Measurements from ENCODE around the gene WFDC1. TPM values are rescaled to one million over a fixed set of nuclear protein-coding genes. Genes with fewer than 3 reads are reported as not detected.

WFDC1 gene
- total and polyA plus RNA-seq, 2 experiments from 2014 or later = 0.76 to 0.95 TPM

DNA sequence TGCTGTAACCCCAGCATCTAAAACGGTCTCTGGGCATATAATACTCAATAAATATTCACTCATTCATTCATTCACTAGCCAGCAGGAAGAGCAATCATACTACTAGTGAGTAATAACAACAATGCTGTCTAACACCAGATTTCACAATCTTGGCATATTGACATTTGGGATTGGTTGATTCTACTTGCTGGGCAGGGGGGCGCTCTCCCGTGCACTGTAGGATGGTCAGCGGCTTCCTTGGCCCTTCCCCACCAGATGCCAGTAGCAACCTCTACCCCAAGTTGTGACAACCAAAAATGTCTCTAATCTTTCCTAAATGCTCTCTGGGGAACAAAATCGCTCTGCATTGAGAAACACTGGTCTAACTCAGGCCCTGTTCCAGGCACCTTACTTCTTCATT lies 20.7 kb downstream of the WFDC1 start:
- no peaks in the 10 kb centered on the region for H3K9me3 Mint-ChIP-seq
- 0 out of 2 replicates have a peak, but pooled peaks cover 4% of the 10 kb centered on the region for H3F3A ChIP-seq (replicated peaks; ENCODE audit: low read depth)
- H3K36me3 Mint-ChIP-seq (ENCODE audit: low read depth) = no peaks in the 10 kb centered on the region
- H2AFZ ChIP-seq = no peak overlapping the region
- H3K4me3 Mint-ChIP-seq = no peak overlapping the region
- H3K36me3 ChIP-seq (ENCODE audit: insufficient read depth) = no peaks in the 10 kb centered on the region
- no peaks in the 10 kb centered on the region for H3K9me2 ChIP-seq (ENCODE audit: insufficient read depth)
- H3K27me3 ChIP-seq (ENCODE audit: insufficient read depth) = no peaks in the 10 kb centered on the region
- H3K27ac Mint-ChIP-seq = no peak overlapping the region
- ATAC-seq (no peak), DNase-seq (ENCODE audit: low spot score) (no peak)
- no peaks in the 10 kb centered on the region for H3K79me2 ChIP-seq (replicated peaks; ENCODE audit: insufficient read depth)
- no peak overlapping the region for H3K4me2 ChIP-seq
- H3K4me1 ChIP-seq (ENCODE audit: insufficient read depth) = peaks cover 6% of the 10 kb centered on the region
- H4K20me1 ChIP-seq (replicated peaks; ENCODE audit: insufficient read depth) = no peaks in the 10 kb centered on the region
- no peak overlapping the region for H3K4me3 ChIP-seq
- TF ChIP-seq STAT1 (IDR thresholded peaks at IDR 0.05; ENCODE audit: unreplicated experiment) = no peak
- TF ChIP-seq, protein P1, sequence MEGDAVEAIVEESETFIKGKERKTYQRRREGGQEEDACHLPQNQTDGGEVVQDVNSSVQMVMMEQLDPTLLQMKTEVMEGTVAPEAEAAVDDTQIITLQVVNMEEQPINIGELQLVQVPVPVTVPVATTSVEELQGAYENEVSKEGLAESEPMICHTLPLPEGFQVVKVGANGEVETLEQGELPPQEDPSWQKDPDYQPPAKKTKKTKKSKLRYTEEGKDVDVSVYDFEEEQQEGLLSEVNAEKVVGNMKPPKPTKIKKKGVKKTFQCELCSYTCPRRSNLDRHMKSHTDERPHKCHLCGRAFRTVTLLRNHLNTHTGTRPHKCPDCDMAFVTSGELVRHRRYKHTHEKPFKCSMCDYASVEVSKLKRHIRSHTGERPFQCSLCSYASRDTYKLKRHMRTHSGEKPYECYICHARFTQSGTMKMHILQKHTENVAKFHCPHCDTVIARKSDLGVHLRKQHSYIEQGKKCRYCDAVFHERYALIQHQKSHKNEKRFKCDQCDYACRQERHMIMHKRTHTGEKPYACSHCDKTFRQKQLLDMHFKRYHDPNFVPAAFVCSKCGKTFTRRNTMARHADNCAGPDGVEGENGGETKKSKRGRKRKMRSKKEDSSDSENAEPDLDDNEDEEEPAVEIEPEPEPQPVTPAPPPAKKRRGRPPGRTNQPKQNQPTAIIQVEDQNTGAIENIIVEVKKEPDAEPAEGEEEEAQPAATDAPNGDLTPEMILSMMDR (conservative IDR thresholded peaks at IDR 0.05; ENCODE audit: low read depth in 2 of 2) = peak in 1 of 2 experiments; percentile 40; a peak in 3 of 4 replicates
- TF ChIP-seq, protein P2, sequence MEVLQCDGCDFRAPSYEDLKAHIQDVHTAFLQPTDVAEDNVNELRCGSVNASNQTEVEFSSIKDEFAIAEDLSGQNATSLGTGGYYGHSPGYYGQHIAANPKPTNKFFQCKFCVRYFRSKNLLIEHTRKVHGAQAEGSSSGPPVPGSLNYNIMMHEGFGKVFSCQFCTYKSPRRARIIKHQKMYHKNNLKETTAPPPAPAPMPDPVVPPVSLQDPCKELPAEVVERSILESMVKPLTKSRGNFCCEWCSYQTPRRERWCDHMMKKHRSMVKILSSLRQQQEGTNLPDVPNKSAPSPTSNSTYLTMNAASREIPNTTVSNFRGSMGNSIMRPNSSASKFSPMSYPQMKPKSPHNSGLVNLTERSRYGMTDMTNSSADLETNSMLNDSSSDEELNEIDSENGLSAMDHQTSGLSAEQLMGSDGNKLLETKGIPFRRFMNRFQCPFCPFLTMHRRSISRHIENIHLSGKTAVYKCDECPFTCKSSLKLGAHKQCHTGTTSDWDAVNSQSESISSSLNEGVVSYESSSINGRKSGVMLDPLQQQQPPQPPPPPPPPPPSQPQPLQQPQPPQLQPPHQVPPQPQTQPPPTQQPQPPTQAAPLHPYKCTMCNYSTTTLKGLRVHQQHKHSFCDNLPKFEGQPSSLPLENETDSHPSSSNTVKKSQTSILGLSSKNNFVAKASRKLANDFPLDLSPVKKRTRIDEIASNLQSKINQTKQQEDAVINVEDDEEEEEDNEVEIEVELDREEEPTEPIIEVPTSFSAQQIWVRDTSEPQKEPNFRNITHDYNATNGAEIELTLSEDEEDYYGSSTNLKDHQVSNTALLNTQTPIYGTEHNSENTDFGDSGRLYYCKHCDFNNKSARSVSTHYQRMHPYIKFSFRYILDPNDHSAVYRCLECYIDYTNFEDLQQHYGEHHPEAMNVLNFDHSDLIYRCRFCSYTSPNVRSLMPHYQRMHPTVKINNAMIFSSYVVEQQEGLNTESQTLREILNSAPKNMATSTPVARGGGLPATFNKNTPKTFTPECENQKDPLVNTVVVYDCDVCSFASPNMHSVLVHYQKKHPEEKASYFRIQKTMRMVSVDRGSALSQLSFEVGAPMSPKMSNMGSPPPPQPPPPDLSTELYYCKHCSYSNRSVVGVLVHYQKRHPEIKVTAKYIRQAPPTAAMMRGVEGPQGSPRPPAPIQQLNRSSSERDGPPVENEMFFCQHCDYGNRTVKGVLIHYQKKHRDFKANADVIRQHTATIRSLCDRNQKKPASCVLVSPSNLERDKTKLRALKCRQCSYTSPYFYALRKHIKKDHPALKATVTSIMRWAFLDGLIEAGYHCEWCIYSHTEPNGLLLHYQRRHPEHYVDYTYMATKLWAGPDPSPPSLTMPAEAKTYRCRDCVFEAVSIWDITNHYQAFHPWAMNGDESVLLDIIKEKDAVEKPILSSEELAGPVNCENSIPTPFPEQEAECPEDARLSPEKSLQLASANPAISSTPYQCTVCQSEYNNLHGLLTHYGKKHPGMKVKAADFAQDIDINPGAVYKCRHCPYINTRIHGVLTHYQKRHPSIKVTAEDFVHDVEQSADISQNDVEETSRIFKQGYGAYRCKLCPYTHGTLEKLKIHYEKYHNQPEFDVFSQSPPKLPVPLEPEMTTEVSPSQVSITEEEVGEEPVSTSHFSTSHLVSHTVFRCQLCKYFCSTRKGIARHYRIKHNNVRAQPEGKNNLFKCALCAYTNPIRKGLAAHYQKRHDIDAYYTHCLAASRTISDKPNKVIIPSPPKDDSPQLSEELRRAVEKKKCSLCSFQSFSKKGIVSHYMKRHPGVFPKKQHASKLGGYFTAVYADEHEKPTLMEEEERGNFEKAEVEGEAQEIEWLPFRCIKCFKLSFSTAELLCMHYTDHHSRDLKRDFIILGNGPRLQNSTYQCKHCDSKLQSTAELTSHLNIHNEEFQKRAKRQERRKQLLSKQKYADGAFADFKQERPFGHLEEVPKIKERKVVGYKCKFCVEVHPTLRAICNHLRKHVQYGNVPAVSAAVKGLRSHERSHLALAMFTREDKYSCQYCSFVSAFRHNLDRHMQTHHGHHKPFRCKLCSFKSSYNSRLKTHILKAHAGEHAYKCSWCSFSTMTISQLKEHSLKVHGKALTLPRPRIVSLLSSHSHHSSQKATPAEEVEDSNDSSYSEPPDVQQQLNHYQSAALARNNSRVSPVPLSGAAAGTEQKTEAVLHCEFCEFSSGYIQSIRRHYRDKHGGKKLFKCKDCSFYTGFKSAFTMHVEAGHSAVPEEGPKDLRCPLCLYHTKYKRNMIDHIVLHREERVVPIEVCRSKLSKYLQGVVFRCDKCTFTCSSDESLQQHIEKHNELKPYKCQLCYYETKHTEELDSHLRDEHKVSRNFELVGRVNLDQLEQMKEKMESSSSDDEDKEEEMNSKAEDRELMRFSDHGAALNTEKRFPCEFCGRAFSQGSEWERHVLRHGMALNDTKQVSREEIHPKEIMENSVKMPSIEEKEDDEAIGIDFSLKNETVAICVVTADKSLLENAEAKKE (CRISPR knock-in tag; IDR thresholded peaks at IDR 0.05) = no peak
- peaks cover 7% of the 10 kb centered on the region; the same call in 2 of the 3 replicates for H3K4me1 Mint-ChIP-seq
- peaks cover 11% of the 10 kb centered on the region for H3K27me3 Mint-ChIP-seq (ENCODE audit: insufficient read depth, low read depth, poor library complexity)
- H3K27ac ChIP-seq (ENCODE audit: low read depth) = no peak overlapping the region
